GM21526 (cell line): ENCODE data around the gene C1orf56.

ENCODE experiments used
- ATAC-seq: cut with Tn5 transposase; IDR thresholded peaks from one replicate; pipeline ENCODE4 v1.9.1; 2021; ENCODE audit warnings: moderate library complexity; ENCODE audit not compliant: unreplicated experiment, low FRiP score

C1orf56 gene, protein sequence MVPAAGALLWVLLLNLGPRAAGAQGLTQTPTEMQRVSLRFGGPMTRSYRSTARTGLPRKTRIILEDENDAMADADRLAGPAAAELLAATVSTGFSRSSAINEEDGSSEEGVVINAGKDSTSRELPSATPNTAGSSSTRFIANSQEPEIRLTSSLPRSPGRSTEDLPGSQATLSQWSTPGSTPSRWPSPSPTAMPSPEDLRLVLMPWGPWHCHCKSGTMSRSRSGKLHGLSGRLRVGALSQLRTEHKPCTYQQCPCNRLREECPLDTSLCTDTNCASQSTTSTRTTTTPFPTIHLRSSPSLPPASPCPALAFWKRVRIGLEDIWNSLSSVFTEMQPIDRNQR

DNA sequence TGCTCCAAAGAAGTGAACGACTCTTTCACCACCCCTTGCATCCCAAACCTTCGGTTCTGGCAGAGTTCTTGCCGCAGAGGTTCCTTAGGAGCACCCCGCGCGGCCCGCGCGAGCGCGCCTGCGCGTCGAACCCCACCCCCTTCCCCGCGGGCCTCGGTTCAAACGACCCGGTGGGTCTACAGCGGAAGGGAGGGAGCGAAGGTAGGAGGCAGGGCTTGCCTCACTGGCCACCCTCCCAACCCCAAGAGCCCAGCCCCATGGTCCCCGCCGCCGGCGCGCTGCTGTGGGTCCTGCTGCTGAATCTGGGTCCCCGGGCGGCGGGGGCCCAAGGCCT, at the start of gene C1orf56:
Gene C1orf56 (plus strand): TSS at position 161 of the 334 bp plus-strand sequence. CDS start 97 bp downstream, at position 258.
- no peak for ATAC-seq

DNA sequence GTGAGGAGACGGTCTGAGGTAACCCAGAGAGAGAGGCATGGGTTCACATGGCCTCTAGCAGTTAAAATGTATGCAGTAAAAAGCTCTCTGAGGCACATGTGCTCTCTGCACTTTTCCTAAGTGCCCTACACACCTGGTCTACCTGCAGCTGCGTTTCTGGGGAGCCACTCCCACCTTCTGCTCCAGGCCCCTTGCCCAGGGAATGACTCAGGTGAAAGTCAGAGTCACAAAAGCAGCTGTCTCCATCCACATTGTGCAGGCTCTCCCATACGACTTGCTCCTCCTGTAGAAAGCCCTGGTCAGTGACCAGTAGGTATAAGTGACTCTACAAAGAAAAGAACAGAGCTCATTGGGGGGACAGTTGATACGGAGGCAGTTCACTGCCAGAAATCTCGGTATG, 49.6 kb upstream of the C1orf56 start:
- no peak for ATAC-seq

DNA sequence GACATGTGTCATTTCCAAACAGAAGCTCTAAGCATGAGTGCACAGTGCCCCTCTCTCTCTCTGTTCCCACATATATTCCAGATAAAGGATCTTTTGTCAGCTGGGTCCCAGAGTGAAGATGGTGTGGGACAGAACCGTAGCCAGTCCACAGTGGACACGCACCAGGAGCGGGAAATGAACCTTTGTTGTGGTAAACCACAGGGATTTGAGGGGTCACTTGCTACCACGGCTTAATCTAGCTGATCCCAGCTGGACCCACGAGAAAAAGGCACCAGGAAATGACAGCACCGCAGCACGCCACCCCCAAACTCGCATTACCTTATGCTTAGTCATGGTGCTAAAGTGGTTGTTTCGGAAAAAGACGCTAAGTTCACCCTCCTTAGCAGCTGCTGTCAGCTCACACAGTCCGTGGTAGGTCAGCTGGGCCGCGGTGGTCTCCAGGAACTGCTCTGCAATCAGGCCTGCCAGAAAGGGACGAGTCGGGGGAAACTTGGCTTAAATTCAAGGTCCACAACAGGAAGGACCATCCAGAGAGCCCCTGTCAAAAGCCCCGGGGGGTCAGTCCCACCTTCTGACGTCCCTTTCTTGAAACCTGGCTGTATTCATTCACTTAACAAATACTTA, 48.4 kb upstream of the C1orf56 start:
- ATAC-seq: no peak

DNA sequence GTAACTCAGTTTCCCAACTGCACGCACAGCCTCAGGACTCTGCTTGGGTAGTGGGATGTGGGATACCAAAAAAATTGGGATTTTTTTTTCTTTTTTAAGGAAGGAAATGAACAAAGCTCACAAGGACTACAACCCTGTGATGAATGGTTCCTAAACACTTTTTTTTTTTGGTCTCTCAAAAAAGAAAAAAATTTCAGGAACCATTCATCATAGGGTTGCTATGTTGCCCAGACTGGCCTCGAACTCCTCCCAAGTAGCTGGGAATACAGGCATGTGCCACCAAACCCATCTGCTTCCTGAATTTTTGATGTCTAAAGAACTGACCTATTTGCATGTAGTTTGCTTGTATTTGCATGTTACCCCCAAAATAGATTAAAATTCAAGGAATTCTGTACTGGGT, 47.6 kb upstream of the C1orf56 start:
- no peak for ATAC-seq

DNA sequence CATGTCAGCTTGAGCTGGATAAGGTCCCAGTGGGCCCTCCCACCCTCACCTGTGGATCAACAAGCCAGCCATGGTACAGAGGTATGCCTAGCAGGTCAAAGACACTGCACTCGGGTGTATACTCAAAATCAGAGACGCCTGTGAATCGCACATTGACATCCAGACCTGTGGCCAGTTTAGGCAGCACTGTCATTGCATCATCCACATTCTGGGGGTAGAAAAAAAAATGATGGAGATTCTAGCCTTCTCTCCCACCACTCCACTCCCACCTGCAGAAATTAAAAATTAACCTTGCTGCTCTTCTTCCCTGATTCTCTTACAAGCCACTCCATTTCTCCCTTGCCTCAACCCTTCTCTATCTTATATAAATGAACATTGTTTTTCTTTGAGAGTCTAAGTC, 47.1 kb upstream of the C1orf56 start:
- no peak for ATAC-seq

DNA sequence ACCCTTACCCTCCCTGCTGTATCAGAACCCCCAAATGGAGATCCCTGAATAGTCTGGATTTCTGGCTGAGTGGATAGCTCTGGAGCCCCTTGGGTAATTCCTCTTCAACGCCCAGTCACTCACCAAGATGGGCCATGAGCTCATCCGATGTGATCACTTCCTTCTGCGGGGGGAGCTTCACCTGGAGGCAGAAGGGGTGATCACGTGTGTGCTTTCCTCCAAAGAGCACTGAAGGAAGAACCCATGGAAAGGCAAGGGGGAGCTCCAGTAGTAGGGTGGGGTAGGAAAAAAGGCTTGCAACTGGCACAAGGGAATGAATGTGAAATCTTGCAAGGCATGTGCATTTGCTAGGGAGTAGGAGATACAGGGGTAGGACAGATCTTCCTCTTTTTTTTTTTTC, 45.9 kb upstream of the C1orf56 start:
- no peak for ATAC-seq

DNA sequence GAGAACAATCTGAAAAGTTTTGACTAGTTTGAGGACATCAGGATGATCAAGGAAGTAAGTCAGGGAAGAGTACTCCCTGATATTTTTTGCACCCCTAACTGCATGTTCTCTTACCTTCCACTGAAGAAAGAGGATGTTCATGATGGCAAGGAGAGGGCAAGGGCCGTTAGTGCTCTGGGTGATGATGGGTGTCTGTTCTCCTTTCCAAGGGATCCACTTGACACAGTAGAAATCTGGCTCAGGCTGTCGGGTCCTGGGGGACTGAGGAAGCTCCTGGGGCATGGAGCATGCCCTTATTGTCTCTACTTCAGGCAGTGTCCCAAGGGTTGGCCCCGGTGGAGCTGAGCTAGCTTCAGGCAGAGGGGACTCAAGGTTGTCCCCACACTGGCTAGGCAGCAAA, 45.5 kb upstream of the C1orf56 start:
- ATAC-seq: no peak

DNA sequence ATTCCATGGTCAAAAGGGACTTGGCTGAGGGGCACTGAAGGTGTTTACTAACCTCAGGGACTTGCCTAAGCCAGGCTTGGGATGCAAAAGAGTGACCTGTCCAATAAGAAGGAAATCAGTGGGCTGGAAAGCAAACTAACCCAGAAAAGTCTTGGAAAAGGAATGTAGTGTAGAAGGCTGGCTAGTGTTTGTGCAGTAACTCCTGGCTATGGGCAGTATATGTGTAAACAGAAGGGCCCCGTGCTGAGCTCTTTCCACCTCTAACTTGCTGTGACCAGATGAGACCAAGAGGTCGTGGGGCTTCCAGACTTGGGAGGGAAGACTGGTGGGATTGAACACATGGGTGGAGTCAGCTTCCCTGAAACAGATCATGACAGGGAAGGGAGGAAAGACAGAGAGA, 44.9 kb upstream of the C1orf56 start:
- ATAC-seq: no peak

DNA sequence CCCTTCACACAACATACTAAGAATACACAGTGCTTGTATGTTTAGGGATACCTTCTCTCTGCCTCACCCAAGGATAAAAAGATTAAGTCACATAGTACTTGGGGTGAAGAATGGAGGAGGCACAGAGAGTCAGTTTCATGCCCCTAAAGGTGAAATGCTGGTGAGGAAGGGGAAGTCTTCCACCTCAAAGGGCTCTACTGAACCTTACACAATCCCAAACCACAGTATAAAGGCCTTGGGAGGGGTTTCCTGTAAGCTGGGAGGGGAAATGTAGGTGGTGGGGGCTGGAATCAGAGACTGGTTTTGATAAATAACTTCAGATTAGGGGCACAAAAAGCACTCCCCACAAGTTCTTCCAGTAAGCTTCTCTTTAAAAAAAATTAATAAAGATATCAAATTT, 44.4 kb upstream of the C1orf56 start:
- no peak for ATAC-seq

DNA sequence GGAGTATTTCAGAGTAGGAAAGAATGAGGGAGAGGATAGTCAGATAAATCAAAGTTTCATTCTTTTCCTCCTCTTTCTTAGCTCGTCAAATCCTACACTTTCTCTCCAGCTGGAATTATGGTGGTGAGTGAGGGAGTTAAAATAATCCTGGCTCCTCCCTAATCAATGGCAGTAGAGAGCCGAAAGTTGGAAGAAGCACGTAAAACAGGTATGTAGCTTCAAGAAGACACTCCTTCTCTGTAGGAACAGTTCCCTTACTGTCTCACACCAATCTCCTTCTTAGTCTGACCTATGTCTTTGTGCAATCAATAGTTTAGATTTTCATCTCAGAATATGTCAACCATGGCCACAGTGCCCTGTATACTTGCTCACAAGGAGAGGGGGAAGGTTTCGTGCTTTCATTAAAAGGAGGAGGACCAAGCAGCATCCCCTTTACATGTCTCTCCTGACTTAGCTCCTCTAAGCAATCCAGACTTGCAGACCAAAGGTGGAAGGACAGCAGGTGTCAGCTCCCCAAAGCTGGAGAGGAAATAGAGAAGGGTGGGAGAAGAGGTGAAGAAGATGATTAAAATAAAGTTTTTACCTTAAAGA, 41.7 kb upstream of the C1orf56 start:
- no peak for ATAC-seq

DNA sequence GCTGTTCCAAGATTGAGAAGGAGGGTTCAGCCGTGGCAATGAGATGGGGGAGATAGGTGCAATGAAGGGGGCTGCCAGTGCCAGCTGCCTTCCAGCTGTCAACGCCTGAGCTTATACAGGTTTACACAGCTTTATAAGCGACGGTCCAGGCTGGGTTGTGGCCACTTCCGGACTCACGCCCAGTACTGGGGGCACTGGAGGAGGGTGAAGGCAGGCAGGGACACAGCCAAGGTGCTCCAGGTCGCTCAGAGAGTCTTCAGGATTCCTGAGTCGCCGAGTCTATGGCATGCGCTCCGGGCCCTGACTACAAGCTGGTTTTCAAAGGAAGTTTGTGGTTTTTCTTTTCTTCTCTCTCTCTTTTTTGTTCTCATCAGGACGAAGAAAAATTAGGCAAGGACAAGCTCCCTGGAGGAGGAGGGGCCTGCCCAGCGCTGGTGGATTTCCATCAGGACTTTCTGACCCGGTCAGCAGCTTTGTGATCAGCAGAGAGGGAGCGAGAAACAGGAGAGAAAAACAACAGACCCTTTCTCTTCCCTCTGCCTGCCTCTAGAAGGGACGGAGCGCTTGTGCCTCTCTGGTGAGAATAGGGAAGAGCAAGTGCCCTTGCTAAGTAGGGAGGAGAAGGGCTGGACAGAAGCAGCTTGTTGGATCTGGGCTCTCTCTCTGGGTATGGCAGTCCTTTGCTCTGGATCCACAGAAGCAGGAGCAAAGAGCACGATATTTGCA, 41.1 kb upstream of the C1orf56 start, which contains the start of gene MINDY1:
Gene MINDY1 (minus strand): TSS at position 576 of the 726 bp plus-strand sequence. CDS start 4,285 bp downstream, outside the sequence.
- no peak for ATAC-seq

DNA sequence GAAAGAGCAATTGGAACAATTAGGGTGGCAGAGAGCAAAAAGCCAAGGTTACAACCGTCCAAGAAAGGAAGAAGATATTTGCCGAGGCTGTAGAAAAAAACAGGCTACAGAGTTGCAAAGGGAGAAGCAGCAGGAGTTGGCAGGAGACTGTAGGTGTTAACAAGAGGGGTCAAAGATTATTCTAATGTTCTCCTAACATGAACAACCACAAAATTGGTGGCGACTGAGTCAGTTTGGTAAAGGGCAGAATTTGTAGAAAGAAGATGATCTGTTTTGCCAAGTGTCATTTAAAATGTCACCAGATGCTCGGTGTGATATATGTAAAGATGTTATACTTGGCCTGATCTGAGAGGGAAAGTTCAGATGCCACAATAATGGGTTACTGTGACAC, 39.7 kb upstream of the C1orf56 start:
- ATAC-seq: no peak

DNA sequence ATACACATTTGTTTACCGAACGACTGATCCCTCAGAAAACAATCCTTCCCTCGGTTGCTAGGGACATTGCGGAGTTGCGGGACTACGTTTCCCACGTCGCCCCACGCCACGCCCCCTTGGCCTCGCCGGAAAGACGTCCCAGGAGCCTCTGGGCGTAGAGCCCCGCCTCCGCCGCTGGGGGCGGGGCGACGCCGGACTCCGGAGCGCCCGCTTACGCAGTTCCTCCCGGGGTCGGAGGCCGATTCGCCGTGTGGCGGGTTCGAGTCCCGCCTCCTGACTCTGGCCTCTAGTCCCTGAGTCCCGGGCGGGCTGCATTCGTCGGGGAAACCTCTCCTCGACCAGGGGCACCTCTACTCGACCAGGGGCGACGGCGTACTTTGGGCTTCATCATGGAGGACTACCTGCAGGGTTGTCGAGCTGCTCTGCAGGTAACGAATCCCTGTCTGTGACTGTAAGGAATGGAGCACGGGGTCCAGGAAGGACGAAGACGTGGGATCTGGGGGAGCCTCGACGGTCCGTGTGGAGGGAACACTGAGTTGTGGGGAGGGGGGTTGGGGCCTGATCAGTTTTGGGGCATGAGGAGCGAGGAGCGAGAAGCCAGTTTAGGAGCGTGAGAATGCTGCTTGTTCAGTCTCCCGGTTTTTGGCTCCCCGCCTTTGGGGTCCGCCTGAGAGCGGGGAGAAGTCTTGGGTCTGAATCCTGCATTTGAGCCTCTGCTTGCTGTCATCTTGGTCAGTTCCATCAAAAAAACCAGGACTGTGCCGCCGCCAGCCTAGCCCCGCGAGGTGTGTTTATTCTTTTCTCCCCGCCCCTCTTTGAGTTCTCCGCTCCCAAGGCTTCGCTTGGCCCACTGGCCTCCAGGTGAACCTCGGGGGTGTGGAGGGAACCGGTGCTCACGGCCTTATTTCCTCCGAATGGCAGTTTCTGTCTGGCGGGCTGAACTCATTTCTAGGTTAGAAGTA, 39.0 kb upstream of the C1orf56 start, which contains the start of gene PRUNE1:
Gene PRUNE1 (plus strand): TSS at position 206 of the 962 bp plus-strand sequence. CDS start 184 bp downstream, at position 390.
- peak; percentile 63 for ATAC-seq

DNA sequence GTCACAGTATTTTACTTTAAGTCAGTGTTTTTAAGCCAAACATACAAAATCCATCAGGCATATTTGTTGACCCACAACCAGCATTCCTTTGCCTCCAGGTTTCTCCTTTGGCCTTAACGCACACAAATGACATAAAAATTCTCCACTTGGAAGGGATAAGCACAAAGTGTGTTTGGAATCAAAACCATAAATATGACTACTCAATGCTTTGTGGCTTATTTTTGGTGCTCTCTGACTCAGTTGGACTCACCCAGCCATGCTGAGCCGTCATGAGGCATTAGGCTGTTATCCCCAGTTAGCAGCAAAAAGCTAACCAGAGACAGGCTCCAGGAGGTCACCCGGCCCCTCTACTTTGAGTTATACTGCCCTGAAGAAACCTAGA, 38.4 kb upstream of the C1orf56 start:
- ATAC-seq: no peak

DNA sequence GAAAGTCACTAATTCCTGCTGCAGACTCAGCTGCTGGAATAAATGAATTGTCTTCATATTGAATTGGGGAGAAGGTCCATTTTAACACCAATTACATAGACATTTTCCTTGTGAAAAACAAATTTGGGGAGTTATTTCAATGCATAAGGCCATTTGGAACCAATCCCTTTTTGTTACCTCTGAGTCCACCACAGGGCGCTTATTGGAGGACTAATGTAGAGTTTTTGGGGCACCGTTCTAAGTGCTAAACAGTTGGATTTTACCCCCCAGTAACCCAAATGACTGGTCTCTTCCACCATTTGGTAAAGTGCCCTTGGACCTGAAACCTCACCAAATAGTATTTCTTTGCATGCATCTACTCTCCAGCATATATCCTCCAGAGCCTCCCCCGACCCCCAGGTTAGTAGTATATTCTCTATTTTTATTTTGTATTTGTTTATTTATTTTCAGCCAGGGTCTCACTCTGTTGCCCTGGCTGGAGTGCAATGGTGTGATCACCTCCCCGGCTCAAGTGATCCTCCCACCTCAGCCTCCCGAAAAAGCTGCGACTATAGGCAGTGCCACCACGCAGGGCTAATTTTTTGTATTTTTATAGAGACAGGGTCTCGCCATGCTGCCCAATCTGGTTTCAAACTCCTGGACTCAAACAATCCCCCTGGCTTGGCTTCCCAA, 37.7 kb upstream of the C1orf56 start:
- ATAC-seq: no peak

DNA sequence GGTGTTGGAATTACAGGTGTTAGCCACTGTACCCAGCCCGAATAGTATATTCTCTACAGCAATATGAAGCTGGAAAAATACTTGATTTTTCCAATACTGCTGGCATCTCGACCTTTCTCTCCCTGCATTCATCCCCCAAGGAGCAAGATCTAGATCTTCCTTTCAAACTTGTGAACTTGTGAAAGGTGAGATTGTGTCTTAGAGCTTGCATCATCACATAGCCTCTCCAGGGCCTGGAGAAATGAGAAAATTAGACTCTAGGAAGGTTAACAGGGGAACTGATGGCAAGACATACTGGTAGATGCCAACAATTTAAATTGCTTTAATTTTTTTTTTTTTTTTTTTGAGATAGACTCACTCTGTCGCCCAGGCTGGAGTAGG, 37.2 kb upstream of the C1orf56 start:
- no peak for ATAC-seq

DNA sequence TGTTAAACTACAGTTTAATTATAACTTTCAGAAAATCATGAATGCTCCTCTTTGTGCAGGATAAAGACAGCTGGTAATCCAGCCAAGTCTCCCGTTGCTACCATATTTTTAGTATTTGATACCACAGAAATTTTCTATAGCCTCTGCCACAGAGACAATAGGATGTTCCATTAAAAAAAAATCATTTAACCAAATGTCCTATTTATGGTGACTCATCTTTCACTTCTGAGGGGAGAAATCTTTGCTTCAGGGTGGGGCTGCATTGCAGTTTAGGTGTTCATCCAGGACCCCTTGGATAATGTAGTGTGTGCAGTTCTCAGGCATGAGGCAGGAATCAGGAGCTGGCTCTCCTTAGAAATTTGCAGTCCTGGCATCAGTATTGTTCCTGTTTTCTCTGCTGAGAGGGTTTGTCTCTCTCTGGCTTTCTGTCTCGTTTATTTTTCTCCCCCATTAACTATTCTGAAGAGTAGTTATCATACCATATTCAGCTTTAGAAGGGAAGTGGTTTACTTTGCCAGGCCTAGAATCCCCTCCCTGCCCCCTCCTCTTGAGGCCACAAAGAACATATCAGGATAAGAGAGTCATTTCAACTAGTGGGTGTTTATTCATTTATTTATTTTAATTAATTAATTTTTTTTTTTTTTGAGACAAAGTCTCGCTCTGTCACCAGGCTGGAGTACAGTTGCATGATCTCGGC, 36.2 kb upstream of the C1orf56 start:
- no peak for ATAC-seq

DNA sequence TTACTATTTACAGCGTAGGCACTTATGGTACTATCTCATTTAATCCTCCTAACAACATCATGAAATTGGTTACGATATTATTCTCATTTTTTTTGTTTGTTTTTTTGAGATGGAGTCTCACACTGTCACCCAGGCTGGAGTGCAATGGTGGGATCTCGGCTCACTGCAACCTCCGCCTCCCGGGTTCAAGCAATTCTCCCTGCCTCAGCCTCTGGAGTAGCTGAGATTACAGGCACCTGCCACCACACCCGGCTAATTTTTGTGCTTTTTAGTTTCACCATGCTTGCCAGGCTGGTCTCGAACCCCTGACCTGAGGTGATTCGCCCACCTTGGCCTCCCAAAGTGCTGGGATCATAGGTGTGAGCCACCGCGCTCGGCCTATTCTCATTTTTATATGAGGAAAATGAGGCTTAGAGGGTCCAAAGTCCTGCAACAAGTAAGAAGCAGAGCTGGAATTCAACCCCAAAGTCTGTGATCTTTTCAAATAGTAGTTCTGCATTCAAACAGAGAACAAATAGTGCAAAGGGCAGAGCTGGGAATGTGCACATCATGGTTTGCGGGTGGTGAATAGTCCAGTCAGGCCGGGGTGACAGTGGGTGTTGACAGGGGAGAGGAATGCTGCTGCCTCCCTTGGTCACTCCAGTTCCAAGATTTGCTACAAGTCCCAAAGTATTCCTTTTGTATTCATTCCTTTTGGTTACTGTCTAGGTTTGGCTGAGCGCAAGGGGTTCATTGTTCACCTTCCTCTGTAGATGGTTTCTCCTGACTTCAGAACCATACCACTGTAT, 34.7 kb upstream of the C1orf56 start:
- ATAC-seq: no peak
